OCI-LY7 (cell line): ENCODE results near the gene ARL8B.

Experiments used
- EZH2phosphoT487 ChIP-seq: fragments of 200-600 bp; sonication (generic); IDR thresholded peaks from 2 replicates; pipeline ENCODE4 v1.6.1; 2018; ENCODE audit warnings: low read depth, borderline replicate concordance, mild to moderate bottlenecking, mixed run types, antibody characterized with exemption, low read length, moderate library complexity, mixed read lengths
- TF ChIP-seq, protein P1 (sequence below): fragments of 200-600 bp; sonication (generic); conservative IDR thresholded peaks from 2 replicates; pipeline ENCODE4 v1.5.1; 2014; ENCODE audit warnings: mild to moderate bottlenecking, antibody characterized with exemption, low read length, moderate library complexity, mixed read lengths

DNA sequence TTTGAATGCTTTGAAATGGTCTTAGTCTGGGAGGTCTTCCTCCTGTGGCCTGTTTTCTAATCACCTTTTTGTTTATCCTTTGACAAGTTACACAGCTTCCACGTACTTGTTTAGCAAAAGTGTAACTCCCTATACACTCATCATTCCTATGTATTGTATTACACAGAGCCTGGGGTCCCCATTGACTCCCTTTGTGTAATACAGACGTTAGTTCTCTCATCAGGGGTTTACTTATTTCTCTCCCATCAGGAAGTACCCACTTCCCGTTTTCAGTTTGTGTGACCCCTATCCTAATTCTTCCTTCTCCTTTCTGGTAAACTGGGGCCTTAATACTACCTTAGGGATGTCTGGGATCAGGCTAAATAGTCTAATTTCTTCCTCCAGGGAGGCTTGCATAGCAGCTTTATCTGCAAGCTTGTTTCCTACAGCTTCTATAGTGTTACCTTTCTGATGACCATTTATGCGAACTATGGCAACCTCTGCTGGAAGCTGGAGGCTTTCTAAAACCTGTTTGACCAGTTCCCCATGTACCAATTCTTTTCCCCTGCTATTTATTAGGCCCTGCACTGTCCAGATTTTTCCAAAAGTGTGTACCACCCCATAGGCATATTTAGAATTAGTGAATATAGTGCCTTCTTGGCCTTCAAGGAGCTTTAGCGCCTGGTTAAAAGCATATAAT lies 22.4 kb downstream of the ARL8B start:
- TF ChIP-seq, protein P1, sequence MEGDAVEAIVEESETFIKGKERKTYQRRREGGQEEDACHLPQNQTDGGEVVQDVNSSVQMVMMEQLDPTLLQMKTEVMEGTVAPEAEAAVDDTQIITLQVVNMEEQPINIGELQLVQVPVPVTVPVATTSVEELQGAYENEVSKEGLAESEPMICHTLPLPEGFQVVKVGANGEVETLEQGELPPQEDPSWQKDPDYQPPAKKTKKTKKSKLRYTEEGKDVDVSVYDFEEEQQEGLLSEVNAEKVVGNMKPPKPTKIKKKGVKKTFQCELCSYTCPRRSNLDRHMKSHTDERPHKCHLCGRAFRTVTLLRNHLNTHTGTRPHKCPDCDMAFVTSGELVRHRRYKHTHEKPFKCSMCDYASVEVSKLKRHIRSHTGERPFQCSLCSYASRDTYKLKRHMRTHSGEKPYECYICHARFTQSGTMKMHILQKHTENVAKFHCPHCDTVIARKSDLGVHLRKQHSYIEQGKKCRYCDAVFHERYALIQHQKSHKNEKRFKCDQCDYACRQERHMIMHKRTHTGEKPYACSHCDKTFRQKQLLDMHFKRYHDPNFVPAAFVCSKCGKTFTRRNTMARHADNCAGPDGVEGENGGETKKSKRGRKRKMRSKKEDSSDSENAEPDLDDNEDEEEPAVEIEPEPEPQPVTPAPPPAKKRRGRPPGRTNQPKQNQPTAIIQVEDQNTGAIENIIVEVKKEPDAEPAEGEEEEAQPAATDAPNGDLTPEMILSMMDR = no peak
- no peak for TF ChIP-seq EZH2phosphoT487
